A549 (cell line): Measurements from ENCODE around the gene RAB2B. TPM values are rescaled to one million over a fixed set of nuclear protein-coding genes. Genes with fewer than 3 reads are reported as not detected.

Experiments used
- ATAC-seq, 2 experiments: fragments of 200-7000 bp in 1 of 2; fragments of >200 bp in 1 of 2; cut with Nextera tagmentation in 1 of 2; cut with Tn5 transposase in 1 of 2; 3 replicates each; pipeline versions ENCODE4 v1.8.0 to v1.9.1; 2018 to 2020; ENCODE audit warnings: mild to moderate bottlenecking in 1 of 2, moderate library complexity in 1 of 2
- CTCF ChIA-PET: fragments of 300-600 bp; sonication (Branson Sonifier 250); formaldehyde crosslinking; extraction: SDS; loops from one replicate; lab custom pipeline; 2021; ENCODE audit warnings: antibody characterized with exemption, inconsistent platforms; lab: Yijun Ruan, JAX
- POLR2A ChIA-PET: fragments of 350-600 bp; formaldehyde crosslinking; extraction: SDS; loops from one replicate; lab custom pipeline; 2021; ENCODE audit warnings: antibody characterized with exemption, inconsistent platforms; lab: Yijun Ruan, JAX
- DNase-seq, 2 experiments: peaks; one replicate each; pipeline versions ENCODE4 v3.0.0 to v3.0.0-alpha.2; 2011 to 2016; ENCODE audit warnings: low read depth in 1 of 2, low spot score in 1 of 2
- FAIRE-seq: peaks from 2 replicates; lab custom pipeline; 2011; peaks lifted over from hg19 to GRCh38; lab: Jason Lieb, UNC
- H3K27ac ChIP-seq, 2 experiments: fragments of >200 bp; sonication (Bioruptor Twin); formaldehyde crosslinking; 3 replicates each; pipeline ENCODE4 v1.5.1; 2016 to 2017
- H3K4me1 ChIP-seq: fragments of >200 bp; sonication (Bioruptor Twin); formaldehyde crosslinking; 3 replicates; pipeline ENCODE4 v1.6.1; 2016
- H3K4me2 ChIP-seq: fragments of >200 bp; sonication (Bioruptor Twin); formaldehyde crosslinking; 3 replicates; pipeline ENCODE4 v1.6.1; 2016
- H3K4me3 ChIP-seq: fragments of >200 bp; sonication (Bioruptor Twin); formaldehyde crosslinking; 3 replicates; pipeline ENCODE4 v1.5.1; 2016
- H3K9me3 ChIP-seq: fragments of >200 bp; sonication (Bioruptor Twin); formaldehyde crosslinking; 3 replicates; pipeline ENCODE4 v1.6.1; 2016
- CBX2 ChIP-seq: fragments of 200-600 bp; sonication (generic); IDR thresholded peaks from 2 replicates; pipeline ENCODE4 v1.6.1; 2016; ENCODE audit warnings: low read depth, mild to moderate bottlenecking, borderline replicate concordance
- FOSL2 ChIP-seq, 2 experiments: fragments of 450-650 bp in 1 of 2; fragments of >200 bp in 1 of 2; sonication (Bioruptor Twin) in 1 of 2; formaldehyde crosslinking; IDR thresholded peaks; 2 replicates each; pipeline versions ENCODE4 v1.5.0 to v1.6.1; 2016 to 2020; ENCODE audit warnings: mild to moderate bottlenecking in 1 of 2, moderate library complexity in 1 of 2
- HDAC2 ChIP-seq: fragments of 200-600 bp; sonication (generic); IDR thresholded peaks from 2 replicates; pipeline ENCODE4 v1.6.1; 2016
- HEYL ChIP-seq: fragments of 250-450 bp; sonication (Bioruptor Pico); IDR thresholded peaks from 2 replicates; pipeline ENCODE4 v1.8.0; 2021; ENCODE audit warnings: mild to moderate bottlenecking, moderate library complexity
- HOXA7 ChIP-seq: fragments of 250-450 bp; sonication (Bioruptor Pico); IDR thresholded peaks from 2 replicates; pipeline ENCODE4 v1.5.0; 2020; ENCODE audit warnings: mild to moderate bottlenecking, moderate library complexity
- HOXB13 ChIP-seq: fragments of 250-450 bp; sonication (Bioruptor Pico); IDR thresholded peaks from 2 replicates; pipeline ENCODE4 v1.5.0; 2020; ENCODE audit warnings: low read depth, mild to moderate bottlenecking, moderate library complexity
- HOXB5 ChIP-seq: fragments of 250-450 bp; sonication (Bioruptor Pico); IDR thresholded peaks from 2 replicates; pipeline ENCODE4 v1.5.0; 2020; ENCODE audit warnings: mild to moderate bottlenecking, moderate library complexity
- JUN ChIP-seq, 2 experiments: fragments of >200 bp; sonication (Bioruptor Twin); formaldehyde crosslinking; IDR thresholded peaks; 2 replicates in 1 of 2; 3 replicates in 1 of 2; pipeline ENCODE4 v1.6.1; 2016 to 2017
- JUNB ChIP-seq: fragments of >200 bp; sonication (Bioruptor Twin); formaldehyde crosslinking; IDR thresholded peaks from 2 replicates; pipeline ENCODE4 v1.6.1; 2016
- KDM5A ChIP-seq: fragments of 200-600 bp; sonication (generic); IDR thresholded peaks from 2 replicates; pipeline ENCODE4 v1.6.1; 2016; ENCODE audit warnings: antibody characterized with exemption, mild to moderate bottlenecking
- MAFK ChIP-seq: fragments of 450-650 bp; IDR thresholded peaks from 2 replicates; pipeline ENCODE4 v1.6.1; 2014; ENCODE audit not compliant: partially characterized antibody
- MYC ChIP-seq: IDR thresholded peaks from 2 replicates; pipeline ENCODE4 v1.6.1; 2012; ENCODE audit warnings: mild to moderate bottlenecking, inconsistent platforms, low read length, improper control_type of control experiment, borderline replicate concordance
- POLR2A ChIP-seq: IDR thresholded peaks from 2 replicates; pipeline ENCODE4 v1.6.1; 2012; ENCODE audit warnings: mild to moderate bottlenecking, low read length
- SMC3 ChIP-seq: fragments of >200 bp; sonication (Bioruptor Twin); formaldehyde crosslinking; IDR thresholded peaks from 3 replicates; pipeline ENCODE4 v1.6.1; 2018; ENCODE audit warnings: inconsistent platforms
- TFCP2L1 ChIP-seq: fragments of 250-450 bp; sonication (Bioruptor Pico); IDR thresholded peaks from 2 replicates; pipeline ENCODE4 v1.5.0; 2021; ENCODE audit warnings: mild to moderate bottlenecking
- TP53 ChIP-seq: fragments of 250-450 bp; sonication (Bioruptor Pico); IDR thresholded peaks from 2 replicates; pipeline ENCODE4 v1.5.0; 2021; ENCODE audit warnings: mild to moderate bottlenecking, moderate library complexity
- WGBS: methylation state at CpG from one replicate; pipeline ENCODE4 v1.1.6; 2017; ENCODE audit errors: missing lambda C conversion rate; 5-methylcytosine and 5-hydroxymethylcytosine counted together
- polyA plus RNA-seq, 4 experiments: library from polyadenylated mRNA; depleted of rRNA in 3 of 4; stranded (reverse); fragments of >200 nt; fragmentation: RNase III in 1 of 4; extraction: RNeasy Plus Mini Kit Qiagen cat#74134 plus additional on column Dnase treatment in 1 of 4; gene quantifications; 2 replicates in 3 of 4; 3 replicates in 1 of 4; pipeline ENCODE4 v1.2.3, GENCODE V29; 2011 to 2017
- TF ChIP-seq, protein P1 (sequence below): IDR thresholded peaks from 2 replicates; pipeline ENCODE4 v1.6.1; 2012
- TF ChIP-seq, protein P2 (sequence below): fragments of 450-650 bp; IDR thresholded peaks from 2 replicates; pipeline ENCODE4 v1.6.1; 2014; ENCODE audit warnings: antibody characterized with exemption
- TF ChIP-seq, protein P3 (sequence below): fragments of >200 bp; sonication (Bioruptor Twin); formaldehyde crosslinking; IDR thresholded peaks from 3 replicates; pipeline ENCODE4 v1.5.1; 2016
- TF ChIP-seq, protein P4 (sequence below): IDR thresholded peaks from 2 replicates; pipeline ENCODE4 v1.6.1; 2012; ENCODE audit warnings: low read depth, borderline replicate concordance
- TF ChIP-seq, protein P5 (sequence below): fragments of >200 bp; sonication (Bioruptor Twin); formaldehyde crosslinking; IDR thresholded peaks from 3 replicates; pipeline ENCODE4 v1.6.1; 2016
- TF ChIP-seq, protein P6 (sequence below): fragments of 250-450 bp; sonication (Bioruptor Pico); IDR thresholded peaks from 2 replicates; pipeline ENCODE4 v1.5.0; 2021; ENCODE audit warnings: mild to moderate bottlenecking, moderate library complexity, borderline replicate concordance

Gene RAB2B
- polyA plus RNA-seq, 2 of the 4 experiments (the other 2 are of a cell fraction): 18.4 to 41.3 TPM

DNA sequence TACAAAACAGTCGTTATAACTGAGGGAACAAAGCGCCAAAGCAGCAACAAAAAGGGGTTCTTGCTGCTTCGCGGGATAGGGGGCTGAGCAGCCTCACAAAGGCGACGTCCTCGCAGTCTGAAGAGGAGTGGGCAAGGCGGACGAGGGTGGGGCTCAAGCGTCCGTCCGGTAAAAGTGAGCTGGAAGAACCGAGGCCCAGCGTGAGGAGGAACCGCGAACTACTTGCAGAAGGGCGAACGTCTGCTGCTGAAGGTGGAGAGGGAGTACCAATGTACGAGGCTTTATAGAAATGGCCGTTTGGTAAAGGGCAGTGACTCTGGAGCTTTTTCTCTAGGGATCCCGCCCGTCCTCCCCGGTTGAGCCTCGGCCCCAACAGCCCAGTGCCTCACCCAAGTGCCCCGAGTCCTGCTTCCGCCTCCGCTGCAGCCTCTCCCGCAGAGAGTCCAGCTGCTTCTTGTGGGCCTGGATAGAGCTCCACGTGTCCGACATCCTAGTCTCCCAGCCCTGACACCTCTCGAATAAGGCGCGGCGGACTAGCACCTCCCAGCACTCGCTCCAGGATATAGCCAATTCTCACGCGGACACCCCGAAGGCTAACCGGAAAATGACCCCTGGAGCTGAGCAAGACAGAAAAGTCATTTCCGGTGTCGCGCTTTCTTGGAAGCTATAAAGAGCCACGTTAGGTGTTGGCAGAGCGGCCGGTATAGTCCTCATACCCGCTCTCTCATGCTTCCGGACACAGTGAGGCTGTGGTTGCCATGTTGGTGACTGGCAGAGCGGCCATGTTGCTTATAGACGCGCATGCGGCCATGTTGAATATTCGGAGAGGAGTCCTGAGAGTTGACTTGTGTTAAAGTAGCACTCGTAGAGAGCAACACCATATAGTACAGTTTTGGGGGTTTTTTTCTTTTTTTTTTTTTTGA, 34.2 kb upstream of the RAB2B start, which contains the start of gene METTL3:
Gene METTL3, minus strand, starts transcription at position 606 of the 923 bp plus-strand sequence. Its CDS starts 117 bp downstream, at position 489.
- POLR2A ChIA-PET: interaction anchor here (0.9 to 3.4 kb wide), 13 partner anchors 8 to 127 kb away, joined by 3 to 43 read pairs (median 6); partner anchors contain the start of genes CHD8, SALL2 and SUPT16H
- H3K27ac ChIP-seq: peak within 1 kb of the TSS; percentile 79 to 91
- TF ChIP-seq, protein P1, sequence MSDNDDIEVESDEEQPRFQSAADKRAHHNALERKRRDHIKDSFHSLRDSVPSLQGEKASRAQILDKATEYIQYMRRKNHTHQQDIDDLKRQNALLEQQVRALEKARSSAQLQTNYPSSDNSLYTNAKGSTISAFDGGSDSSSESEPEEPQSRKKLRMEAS: peak; percentile 96
- TF ChIP-seq, protein P2, sequence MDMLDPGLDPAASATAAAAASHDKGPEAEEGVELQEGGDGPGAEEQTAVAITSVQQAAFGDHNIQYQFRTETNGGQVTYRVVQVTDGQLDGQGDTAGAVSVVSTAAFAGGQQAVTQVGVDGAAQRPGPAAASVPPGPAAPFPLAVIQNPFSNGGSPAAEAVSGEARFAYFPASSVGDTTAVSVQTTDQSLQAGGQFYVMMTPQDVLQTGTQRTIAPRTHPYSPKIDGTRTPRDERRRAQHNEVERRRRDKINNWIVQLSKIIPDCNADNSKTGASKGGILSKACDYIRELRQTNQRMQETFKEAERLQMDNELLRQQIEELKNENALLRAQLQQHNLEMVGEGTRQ: peak; percentile 34; the same call in 1 of the 2 replicates
- TF ChIP-seq JUN (IDR thresholded peaks at IDR 0.05) (peak; percentile 79 to 83; a peak in 4 of 5 replicates), SMC3 (no peak), KDM5A (0 out of 2 replicates have a peak, but pooled peaks have one; percentile 23), TP53 (0 out of 2 replicates have a peak, but pooled peaks have one; percentile 34), POLR2A (peak; percentile 82), HDAC2 (no peak), CBX2 (no peak), MYC (peak; percentile 91), TFCP2L1 (CRISPR knock-in tag) (peak; percentile 60; the same call in 1 of the 2 replicates), MAFK (peak; percentile 28), HOXB5 (CRISPR knock-in tag) (0 out of 2 replicates have a peak, but pooled peaks have one; percentile 48), HOXA7 (0 out of 2 replicates have a peak, but pooled peaks have one; percentile 26), FOSL2 (IDR thresholded peaks at IDR 0.05) (no peak), FOSL2 (CRISPR knock-in tag; IDR thresholded peaks at IDR 0.05) (peak; percentile 34; the same call in 1 of the 2 replicates), JUNB (no peak), HEYL (no peak), HOXB13 (CRISPR knock-in tag) (peak; percentile 84; the same call in 1 of the 2 replicates)
- TF ChIP-seq, protein P3, sequence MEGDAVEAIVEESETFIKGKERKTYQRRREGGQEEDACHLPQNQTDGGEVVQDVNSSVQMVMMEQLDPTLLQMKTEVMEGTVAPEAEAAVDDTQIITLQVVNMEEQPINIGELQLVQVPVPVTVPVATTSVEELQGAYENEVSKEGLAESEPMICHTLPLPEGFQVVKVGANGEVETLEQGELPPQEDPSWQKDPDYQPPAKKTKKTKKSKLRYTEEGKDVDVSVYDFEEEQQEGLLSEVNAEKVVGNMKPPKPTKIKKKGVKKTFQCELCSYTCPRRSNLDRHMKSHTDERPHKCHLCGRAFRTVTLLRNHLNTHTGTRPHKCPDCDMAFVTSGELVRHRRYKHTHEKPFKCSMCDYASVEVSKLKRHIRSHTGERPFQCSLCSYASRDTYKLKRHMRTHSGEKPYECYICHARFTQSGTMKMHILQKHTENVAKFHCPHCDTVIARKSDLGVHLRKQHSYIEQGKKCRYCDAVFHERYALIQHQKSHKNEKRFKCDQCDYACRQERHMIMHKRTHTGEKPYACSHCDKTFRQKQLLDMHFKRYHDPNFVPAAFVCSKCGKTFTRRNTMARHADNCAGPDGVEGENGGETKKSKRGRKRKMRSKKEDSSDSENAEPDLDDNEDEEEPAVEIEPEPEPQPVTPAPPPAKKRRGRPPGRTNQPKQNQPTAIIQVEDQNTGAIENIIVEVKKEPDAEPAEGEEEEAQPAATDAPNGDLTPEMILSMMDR: no peak
- TF ChIP-seq, protein P4, sequence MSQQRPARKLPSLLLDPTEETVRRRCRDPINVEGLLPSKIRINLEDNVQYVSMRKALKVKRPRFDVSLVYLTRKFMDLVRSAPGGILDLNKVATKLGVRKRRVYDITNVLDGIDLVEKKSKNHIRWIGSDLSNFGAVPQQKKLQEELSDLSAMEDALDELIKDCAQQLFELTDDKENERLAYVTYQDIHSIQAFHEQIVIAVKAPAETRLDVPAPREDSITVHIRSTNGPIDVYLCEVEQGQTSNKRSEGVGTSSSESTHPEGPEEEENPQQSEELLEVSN: peak; percentile 76
- TF ChIP-seq, protein P5, sequence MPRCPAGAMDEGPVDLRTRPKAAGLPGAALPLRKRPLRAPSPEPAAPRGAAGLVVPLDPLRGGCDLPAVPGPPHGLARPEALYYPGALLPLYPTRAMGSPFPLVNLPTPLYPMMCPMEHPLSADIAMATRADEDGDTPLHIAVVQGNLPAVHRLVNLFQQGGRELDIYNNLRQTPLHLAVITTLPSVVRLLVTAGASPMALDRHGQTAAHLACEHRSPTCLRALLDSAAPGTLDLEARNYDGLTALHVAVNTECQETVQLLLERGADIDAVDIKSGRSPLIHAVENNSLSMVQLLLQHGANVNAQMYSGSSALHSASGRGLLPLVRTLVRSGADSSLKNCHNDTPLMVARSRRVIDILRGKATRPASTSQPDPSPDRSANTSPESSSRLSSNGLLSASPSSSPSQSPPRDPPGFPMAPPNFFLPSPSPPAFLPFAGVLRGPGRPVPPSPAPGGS: peak; percentile 27; the same call in 1 of the 3 replicates
- TF ChIP-seq, protein P6, sequence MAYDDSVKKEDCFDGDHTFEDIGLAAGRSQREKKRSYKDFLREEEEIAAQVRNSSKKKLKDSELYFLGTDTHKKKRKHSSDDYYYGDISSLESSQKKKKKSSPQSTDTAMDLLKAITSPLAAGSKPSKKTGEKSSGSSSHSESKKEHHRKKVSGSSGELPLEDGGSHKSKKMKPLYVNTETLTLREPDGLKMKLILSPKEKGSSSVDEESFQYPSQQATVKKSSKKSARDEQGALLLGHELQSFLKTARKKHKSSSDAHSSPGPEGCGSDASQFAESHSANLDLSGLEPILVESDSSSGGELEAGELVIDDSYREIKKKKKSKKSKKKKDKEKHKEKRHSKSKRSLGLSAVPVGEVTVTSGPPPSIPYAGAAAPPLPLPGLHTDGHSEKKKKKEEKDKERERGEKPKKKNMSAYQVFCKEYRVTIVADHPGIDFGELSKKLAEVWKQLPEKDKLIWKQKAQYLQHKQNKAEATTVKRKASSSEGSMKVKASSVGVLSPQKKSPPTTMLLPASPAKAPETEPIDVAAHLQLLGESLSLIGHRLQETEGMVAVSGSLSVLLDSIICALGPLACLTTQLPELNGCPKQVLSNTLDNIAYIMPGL (CRISPR knock-in tag): no peak
- peak within 1 kb of the TSS; percentile 92 for H3K4me2 ChIP-seq
- peak; percentile 99 for ATAC-seq
- under 1% methylated on average over 47 of the region's 53 CpGs for WGBS
- no peak for FAIRE-seq
- CTCF ChIA-PET: interaction anchor here (1.0 to 2.9 kb wide), 7 partner anchors 12 to 406 kb away, joined by 3 to 21 read pairs (median 5); partner anchors contain the start of genes CHD8, RAB2B, SALL2 and TOX4
- peaks cover 6% of the 10 kb centered on the region; the same call in 2 of the 3 replicates for H3K4me1 ChIP-seq
- peak; percentile 95 to 99 for DNase-seq
- H3K4me3 ChIP-seq: peak within 1 kb of the TSS; percentile 73
- H3K9me3 ChIP-seq: no peaks in the 10 kb centered on the region
